Measurements from ENCODE around the gene MAN1A2. TPM values are rescaled to one million over a fixed set of nuclear protein-coding genes. Genes with fewer than 3 reads are reported as not detected.
"Not testable (repeated sequence)": the region's sequence is repeated elsewhere in the genome, so short reads cannot be mapped to it uniquely, and the experiment has no call there.

The MAN1A2 gene
- total and polyA plus RNA-seq, 3 experiments from 2014 or later = 23.1 to 26.9 (median 24.0) TPM

GRCh38 chr1:117556976-117557375, 189.7 kb downstream of the MAN1A2 start:
- no peaks in the 10 kb centered on the region for H3K4me1 Mint-ChIP-seq
- H3K27ac Mint-ChIP-seq = no peak overlapping the region
- Histone ChIP-seq H3K4me1 (ENCODE audit: insufficient read depth, low read length) (no peaks in the 10 kb centered on the region), H3K27me3 (ENCODE audit: insufficient read depth, low read length, poor library complexity, severe bottlenecking) (no peaks in the 10 kb centered on the region), H3K27ac (ENCODE audit: low read depth, low read length) (no peak overlapping the region), H3K9me3 (ENCODE audit: low read length) (no peaks in the 10 kb centered on the region), H3K4me3 (ENCODE audit: low read length) (no peak overlapping the region), H3K36me3 (ENCODE audit: insufficient read depth, low read length) (no peaks in the 10 kb centered on the region)
- H3K36me3 Mint-ChIP-seq = peaks cover 0 to 12% (median 1%) of the 10 kb centered on the region in 3 donors
- no peak overlapping the region for H3K4me3 Mint-ChIP-seq
- CTCF ChIA-PET = interaction anchor here (1.7 kb wide), 1 partner anchor 22 kb away, joined by 5 read pairs; no protein-coding TSS in a partner anchor
- H3K9me3 Mint-ChIP-seq = peaks cover 0 to 8% (median 6%) of the 10 kb centered on the region in 5 donors
- H3K27me3 Mint-ChIP-seq = peaks cover 0 to 4% of the 10 kb centered on the region in 2 donors
- no peak for DNase-seq
- POLR2A ChIA-PET = no interaction called here

- H3K9me3 Mint-ChIP-seq; H3K4me3 ChIP-seq (ENCODE audit: low read length); POLR2A ChIA-PET; H3K9me3 ChIP-seq (ENCODE audit: low read length); DNase-seq; H3K27ac ChIP-seq (ENCODE audit: low read depth, low read length); H3K27me3 Mint-ChIP-seq; H3K4me1 ChIP-seq (ENCODE audit: insufficient read depth, low read length); H3K27me3 ChIP-seq (ENCODE audit: insufficient read depth, low read length, poor library complexity, severe bottlenecking); H3K4me3 Mint-ChIP-seq; H3K27ac Mint-ChIP-seq; H3K36me3 ChIP-seq (ENCODE audit: insufficient read depth, low read length); H3K4me1 Mint-ChIP-seq: not testable (repeated sequence)
- H3K36me3 Mint-ChIP-seq = peaks cover 0 to 12% (median 1%) of the 10 kb centered on the region in 3 donors
- CTCF ChIA-PET = interaction anchor here (1.7 kb wide), 1 partner anchor 24 kb away, joined by 5 read pairs; no protein-coding TSS in a partner anchor
Measured at GRCh38 chr1:117558451-117558850, 191.2 kb downstream of the MAN1A2 start.

GRCh38 chr1:117559139-117559538, 191.9 kb downstream of the MAN1A2 start:
- no peak overlapping the region for H3K27ac ChIP-seq (ENCODE audit: low read depth, low read length)
- no peak overlapping the region for H3K4me3 Mint-ChIP-seq
- no peaks in the 10 kb centered on the region for H3K4me1 Mint-ChIP-seq
- no peaks in the 10 kb centered on the region for H3K9me3 ChIP-seq (ENCODE audit: low read length)
- CTCF ChIA-PET = no interaction called here
- no peaks in the 10 kb centered on the region for H3K36me3 ChIP-seq (ENCODE audit: insufficient read depth, low read length)
- H3K4me1 ChIP-seq (ENCODE audit: insufficient read depth, low read length) = no peaks in the 10 kb centered on the region
- POLR2A ChIA-PET = no interaction called here
- peaks cover 0 to 12% (median 1%) of the 10 kb centered on the region in 3 donors for H3K36me3 Mint-ChIP-seq
- H3K27me3 Mint-ChIP-seq = peaks cover 0 to 5% of the 10 kb centered on the region in 2 donors
- no peak overlapping the region for H3K4me3 ChIP-seq (ENCODE audit: low read length)
- peaks cover 0 to 8% (median 6%) of the 10 kb centered on the region in 5 donors for H3K9me3 Mint-ChIP-seq
- no peaks in the 10 kb centered on the region for H3K27me3 ChIP-seq (ENCODE audit: insufficient read depth, low read length, poor library complexity, severe bottlenecking)
- no peak for DNase-seq
- peak overlapping the region in 1 of 8 donors; percentile 13 for H3K27ac Mint-ChIP-seq

GRCh38 chr1:117559985-117560384, 192.7 kb downstream of the MAN1A2 start:
- Mint-ChIP-seq H3K27ac (no peak overlapping the region), H3K36me3 (peaks cover 0 to 12% (median 1%) of the 10 kb centered on the region in 3 donors), H3K4me3 (no peak overlapping the region), H3K27me3 (peaks cover 0 to 4% of the 10 kb centered on the region in 2 donors), H3K4me1 (no peaks in the 10 kb centered on the region), H3K9me3 (peaks cover 0 to 8% (median 6%) of the 10 kb centered on the region in 5 donors)
- H3K9me3 ChIP-seq (ENCODE audit: low read length) = no peaks in the 10 kb centered on the region
- no peaks in the 10 kb centered on the region for H3K27me3 ChIP-seq (ENCODE audit: insufficient read depth, low read length, poor library complexity, severe bottlenecking)
- H3K27ac ChIP-seq (ENCODE audit: low read depth, low read length) = no peak overlapping the region
- POLR2A ChIA-PET = no interaction called here
- no peaks in the 10 kb centered on the region for H3K4me1 ChIP-seq (ENCODE audit: insufficient read depth, low read length)
- H3K4me3 ChIP-seq (ENCODE audit: low read length) = no peak overlapping the region
- CTCF ChIA-PET = no interaction called here
- no peak for DNase-seq
- H3K36me3 ChIP-seq (ENCODE audit: insufficient read depth, low read length) = no peaks in the 10 kb centered on the region

- Mint-ChIP-seq H3K4me1 (no peaks in the 10 kb centered on the region), H3K36me3 (peaks cover 0 to 12% (median 1%) of the 10 kb centered on the region in 3 donors), H3K9me3 (peaks cover 0 to 8% (median 6%) of the 10 kb centered on the region in 5 donors), H3K4me3 (no peak overlapping the region), H3K27me3 (peaks cover 0 to 4% of the 10 kb centered on the region in 2 donors), H3K27ac (peak overlapping the region in 1 of 8 donors; percentile 59)
- CTCF ChIA-PET = interaction anchor here (0.8 kb wide), 1 partner anchor 26 kb away, joined by 3 read pairs; no protein-coding TSS in a partner anchor
- DNase-seq = no peak
- POLR2A ChIA-PET = no interaction called here
- H3K9me3 ChIP-seq (ENCODE audit: low read length) = no peaks in the 10 kb centered on the region
- no peaks in the 10 kb centered on the region for H3K4me1 ChIP-seq (ENCODE audit: insufficient read depth, low read length)
- H3K27me3 ChIP-seq (ENCODE audit: insufficient read depth, low read length, poor library complexity, severe bottlenecking) = no peaks in the 10 kb centered on the region
- no peak overlapping the region for H3K27ac ChIP-seq (ENCODE audit: low read depth, low read length)
- H3K36me3 ChIP-seq (ENCODE audit: insufficient read depth, low read length) = no peaks in the 10 kb centered on the region
- no peak overlapping the region for H3K4me3 ChIP-seq (ENCODE audit: low read length)
Measured at GRCh38 chr1:117561071-117561470, 193.8 kb downstream of the MAN1A2 start.

GRCh38 chr1:117561551-117561950, 194.3 kb downstream of the MAN1A2 start:
- POLR2A ChIA-PET = no interaction called here

GRCh38 chr1:117562581-117563491, 195.6 kb downstream of the MAN1A2 start:
- no peak overlapping the region for H3K27ac ChIP-seq (ENCODE audit: low read depth, low read length)
- no peaks in the 10 kb centered on the region for H3K4me1 ChIP-seq (ENCODE audit: insufficient read depth, low read length)
- H3K27me3 ChIP-seq (ENCODE audit: insufficient read depth, low read length, poor library complexity, severe bottlenecking) = no peaks in the 10 kb centered on the region
- Mint-ChIP-seq H3K27ac (peak overlapping the region in 4 of 8 donors; percentile 4 to 38 (median 32)), H3K36me3 (peaks cover 0 to 12% (median 3%) of the 10 kb centered on the region in 3 donors), H3K4me1 (no peaks in the 10 kb centered on the region), H3K27me3 (peaks cover 0 to 2% of the 10 kb centered on the region in 2 donors), H3K4me3 (no peak overlapping the region), H3K9me3 (peaks cover 0 to 8% (median 6%) of the 10 kb centered on the region in 5 donors)
- CTCF ChIA-PET = interaction anchor here (1.6 to 1.8 kb wide), 2 partner anchors 28 to 196 kb away, joined by 5 to 7 read pairs; no protein-coding TSS in a partner anchor
- POLR2A ChIA-PET = interaction anchor here (1.2 kb wide), 1 partner anchor 11 kb away, joined by 3 read pairs; no protein-coding TSS in a partner anchor
- no peak for DNase-seq
- H3K36me3 ChIP-seq (ENCODE audit: insufficient read depth, low read length) = no peaks in the 10 kb centered on the region
- H3K9me3 ChIP-seq (ENCODE audit: low read length) = no peaks in the 10 kb centered on the region
- H3K4me3 ChIP-seq (ENCODE audit: low read length) = no peak overlapping the region

More at GRCh38 chr1:117561551-117561950, 194.3 kb downstream of the MAN1A2 start:
- no peaks in the 10 kb centered on the region for H3K9me3 ChIP-seq (ENCODE audit: low read length)
- no peak overlapping the region for H3K4me3 ChIP-seq (ENCODE audit: low read length)
- H3K27ac ChIP-seq (ENCODE audit: low read depth, low read length) = no peak overlapping the region
- H3K4me1 Mint-ChIP-seq = no peaks in the 10 kb centered on the region
- no peaks in the 10 kb centered on the region for H3K36me3 ChIP-seq (ENCODE audit: insufficient read depth, low read length)
- H3K27ac Mint-ChIP-seq = peak overlapping the region in 2 of 8 donors; percentile 14 to 59
- CTCF ChIA-PET = interaction anchor here (1.6 kb wide), 1 partner anchor 27 kb away, joined by 7 read pairs; no protein-coding TSS in a partner anchor
- H3K4me3 Mint-ChIP-seq = no peak overlapping the region
- H3K27me3 ChIP-seq (ENCODE audit: insufficient read depth, low read length, poor library complexity, severe bottlenecking) = no peaks in the 10 kb centered on the region
- H3K4me1 ChIP-seq (ENCODE audit: insufficient read depth, low read length) = no peaks in the 10 kb centered on the region
- DNase-seq = no peak
- H3K9me3 Mint-ChIP-seq = peaks cover 0 to 8% (median 6%) of the 10 kb centered on the region in 5 donors
- H3K36me3 Mint-ChIP-seq = peaks cover 0 to 12% (median 1%) of the 10 kb centered on the region in 3 donors
- H3K27me3 Mint-ChIP-seq = peaks cover 0 to 4% of the 10 kb centered on the region in 2 donors

- no peaks in the 10 kb centered on the region for H3K27me3 ChIP-seq (ENCODE audit: insufficient read depth, low read length, poor library complexity, severe bottlenecking)
- no peak overlapping the region for H3K27ac ChIP-seq (ENCODE audit: low read depth, low read length)
- H3K4me1 Mint-ChIP-seq = no peaks in the 10 kb centered on the region
- H3K9me3 Mint-ChIP-seq = peaks cover 0 to 8% (median 6%) of the 10 kb centered on the region in 5 donors
- POLR2A ChIA-PET = interaction anchor here (1.2 kb wide), 1 partner anchor 10 kb away, joined by 3 read pairs; no protein-coding TSS in a partner anchor
- DNase-seq = no peak
- CTCF ChIA-PET = interaction anchor here (1.8 kb wide), 1 partner anchor 195 kb away, joined by 5 read pairs; no protein-coding TSS in a partner anchor
- no peaks in the 10 kb centered on the region for H3K4me1 ChIP-seq (ENCODE audit: insufficient read depth, low read length)
- H3K4me3 Mint-ChIP-seq = no peak overlapping the region
- H3K27me3 Mint-ChIP-seq = peaks cover 0 to 2% of the 10 kb centered on the region in 2 donors
- no peaks in the 10 kb centered on the region for H3K36me3 ChIP-seq (ENCODE audit: insufficient read depth, low read length)
- peak overlapping the region in 4 of 8 donors; percentile 4 to 38 (median 32) for H3K27ac Mint-ChIP-seq
- H3K4me3 ChIP-seq (ENCODE audit: low read length) = no peak overlapping the region
- H3K36me3 Mint-ChIP-seq = peaks cover 0 to 12% (median 3%) of the 10 kb centered on the region in 3 donors
- H3K9me3 ChIP-seq (ENCODE audit: low read length) = no peaks in the 10 kb centered on the region
Measured at GRCh38 chr1:117563492-117563875, 196.2 kb downstream of the MAN1A2 start.

Data from CD8-positive, alpha-beta memory T cell (primary cell).